GM12891 (cell line): Measurements from ENCODE around the gene TMEM8B.

Source experiments
- POLR2A ChIP-seq: IDR thresholded peaks from 2 replicates; pipeline ENCODE4 v1.6.1; 2011; ENCODE audit warnings: low read depth, low read length, control low read depth
- TAF1 ChIP-seq: IDR thresholded peaks from 2 replicates; pipeline ENCODE4 v1.6.1; 2011; ENCODE audit warnings: low read depth, low read length, control low read depth

- no peak for TF ChIP-seq POLR2A
- TF ChIP-seq TAF1, result no peak
Observed at GRCh38 chr9:35820076-35820475, 9.0 kb upstream of the TMEM8B start.
